Loucy (cell line): ENCODE results near the gene SPATC1L.

Experiments
- CTCF ChIP-seq: fragments of 200-600 bp; sonication (generic); conservative IDR thresholded peaks from 2 replicates; pipeline ENCODE4 v1.5.1; 2014; ENCODE audit warnings: mild to moderate bottlenecking, antibody characterized with exemption, low read length
- EZH2phosphoT487 ChIP-seq: fragments of 200-600 bp; IDR thresholded peaks from 2 replicates; pipeline ENCODE4 v1.6.1; 2018; ENCODE audit warnings: antibody characterized with exemption, mild to moderate bottlenecking, moderate library complexity, borderline replicate concordance

GRCh38 chr21:46159841-46160656 lies 24.2 kb downstream of the SPATC1L start:
- TF ChIP-seq CTCF (no peak), EZH2phosphoT487 (no peak)
